ENCODE results near the gene ITGAV.

Gene ITGAV

DNA sequence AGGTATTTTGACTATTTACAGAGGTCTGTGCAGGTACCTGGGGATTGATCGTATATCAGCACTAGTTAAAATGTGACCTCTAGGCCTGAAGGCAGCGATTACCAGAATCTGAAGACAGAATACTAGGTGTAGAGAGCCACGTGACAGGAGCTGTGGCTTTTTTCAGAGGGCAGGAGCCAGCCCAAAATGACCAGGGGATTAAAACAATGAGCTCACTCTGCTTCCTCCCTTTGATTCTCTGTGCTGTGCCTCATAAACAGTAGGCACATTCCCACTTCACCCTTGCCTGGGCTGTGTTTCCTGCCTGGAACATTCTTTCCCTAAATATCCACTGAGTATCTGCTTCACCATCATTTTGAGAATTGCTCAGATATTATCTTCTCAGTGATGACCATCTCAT lies 15.2 kb downstream of the ITGAV start:
- peak overlapping the region; percentile 14 for H3K4me2 ChIP-seq (ENCODE audit: low read length)
- no peaks in the 10 kb centered on the region for H3K9me3 ChIP-seq (ENCODE audit: control insufficient read depth, low read length)
- no peak overlapping the region for H3K9ac ChIP-seq
- H3K27me3 ChIP-seq (ENCODE audit: control insufficient read depth, insufficient read depth, low read length): no peaks in the 10 kb centered on the region
- H3K4me3 ChIP-seq (ENCODE audit: low read depth, low read length): no peak overlapping the region
- H3K79me2 ChIP-seq: peaks cover 6% of the 10 kb centered on the region
- TF ChIP-seq, protein P1, sequence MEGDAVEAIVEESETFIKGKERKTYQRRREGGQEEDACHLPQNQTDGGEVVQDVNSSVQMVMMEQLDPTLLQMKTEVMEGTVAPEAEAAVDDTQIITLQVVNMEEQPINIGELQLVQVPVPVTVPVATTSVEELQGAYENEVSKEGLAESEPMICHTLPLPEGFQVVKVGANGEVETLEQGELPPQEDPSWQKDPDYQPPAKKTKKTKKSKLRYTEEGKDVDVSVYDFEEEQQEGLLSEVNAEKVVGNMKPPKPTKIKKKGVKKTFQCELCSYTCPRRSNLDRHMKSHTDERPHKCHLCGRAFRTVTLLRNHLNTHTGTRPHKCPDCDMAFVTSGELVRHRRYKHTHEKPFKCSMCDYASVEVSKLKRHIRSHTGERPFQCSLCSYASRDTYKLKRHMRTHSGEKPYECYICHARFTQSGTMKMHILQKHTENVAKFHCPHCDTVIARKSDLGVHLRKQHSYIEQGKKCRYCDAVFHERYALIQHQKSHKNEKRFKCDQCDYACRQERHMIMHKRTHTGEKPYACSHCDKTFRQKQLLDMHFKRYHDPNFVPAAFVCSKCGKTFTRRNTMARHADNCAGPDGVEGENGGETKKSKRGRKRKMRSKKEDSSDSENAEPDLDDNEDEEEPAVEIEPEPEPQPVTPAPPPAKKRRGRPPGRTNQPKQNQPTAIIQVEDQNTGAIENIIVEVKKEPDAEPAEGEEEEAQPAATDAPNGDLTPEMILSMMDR (IDR thresholded peaks at IDR 0.05): no peak
- peak overlapping the region; percentile 13 for H3K27ac ChIP-seq
- no peaks in the 10 kb centered on the region for H3K36me3 ChIP-seq (ENCODE audit: control insufficient read depth, insufficient read depth, low read length)
- H2AFZ ChIP-seq: no peak overlapping the region
- H3K4me1 ChIP-seq: peaks cover 14% of the 10 kb centered on the region

DNA sequence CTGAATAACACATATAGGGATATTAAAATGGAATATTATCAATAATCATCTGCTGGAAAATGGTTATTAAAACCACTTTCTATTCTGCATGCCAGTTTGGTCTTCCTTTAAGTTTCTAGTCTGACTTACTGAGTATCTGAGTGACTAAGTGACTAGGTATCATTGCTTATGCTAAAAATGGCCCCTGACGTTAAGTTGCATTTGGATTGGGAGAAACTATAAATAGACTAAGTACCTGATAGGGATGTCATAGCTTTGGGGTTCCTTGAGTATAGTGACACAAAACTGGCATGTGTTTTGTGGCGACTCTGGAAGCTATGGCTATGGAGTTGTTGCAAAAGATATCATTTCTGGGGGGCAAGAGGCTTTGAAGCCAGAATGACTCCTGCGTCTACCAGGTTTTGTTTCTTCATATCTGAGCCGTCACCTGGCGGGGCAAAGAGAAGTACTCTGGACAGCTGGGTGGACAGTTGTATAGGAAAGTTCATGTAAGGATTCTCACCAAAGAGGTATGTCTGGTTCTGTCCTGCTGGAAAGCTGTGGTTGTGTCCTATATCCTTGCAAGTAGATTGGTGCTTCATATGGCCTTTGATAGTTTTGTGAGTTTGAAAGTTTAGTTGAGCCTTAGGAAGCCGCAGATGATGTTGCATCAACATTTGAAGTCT lies 17.9 kb downstream of the ITGAV start:
- Histone ChIP-seq H3K4me3 (ENCODE audit: low read depth, low read length) (no peak overlapping the region), H3K4me2 (ENCODE audit: low read length) (no peak overlapping the region), H3K79me2 (peaks cover 5% of the 10 kb centered on the region), H3K36me3 (ENCODE audit: control insufficient read depth, insufficient read depth, low read length) (no peaks in the 10 kb centered on the region), H3K27me3 (ENCODE audit: control insufficient read depth, insufficient read depth, low read length) (no peaks in the 10 kb centered on the region), H3K4me1 (peaks cover 34% of the 10 kb centered on the region), H2AFZ (no peak overlapping the region), H3K9me3 (ENCODE audit: control insufficient read depth, low read length) (no peaks in the 10 kb centered on the region), H3K27ac (no peak overlapping the region), H3K9ac (no peak overlapping the region)
- TF ChIP-seq, protein P1 (IDR thresholded peaks at IDR 0.05): no peak

DNA sequence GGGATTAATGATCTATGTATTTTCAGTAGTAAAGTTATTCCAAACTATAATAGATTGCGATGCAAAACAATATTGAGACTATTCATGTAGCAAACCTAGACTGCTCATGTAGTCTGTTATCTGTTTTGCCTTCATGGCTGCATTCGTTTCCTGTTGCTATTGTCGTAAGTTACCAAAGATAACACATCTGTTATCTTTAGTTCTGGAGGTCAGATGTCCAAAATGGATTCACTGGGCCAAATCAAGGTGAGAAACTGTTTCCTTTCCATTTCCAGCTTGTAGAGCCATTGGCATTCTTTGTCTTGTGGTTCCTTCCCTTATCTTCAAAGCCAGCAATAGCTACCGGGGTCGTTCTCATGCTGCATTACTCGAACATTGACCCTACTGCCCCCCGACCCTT lies 20.9 kb downstream of the ITGAV start:
- H3K27ac ChIP-seq: peak overlapping the region; percentile 18
- peak overlapping the region; percentile 1 for H3K4me2 ChIP-seq (ENCODE audit: low read length)
- peaks cover 3% of the 10 kb centered on the region for H3K79me2 ChIP-seq
- H3K4me1 ChIP-seq: peaks cover 28% of the 10 kb centered on the region
- TF ChIP-seq, protein P1 (IDR thresholded peaks at IDR 0.05): no peak
- no peak overlapping the region for H3K9ac ChIP-seq
- H2AFZ ChIP-seq: no peak overlapping the region
- H3K27me3 ChIP-seq (ENCODE audit: control insufficient read depth, insufficient read depth, low read length): no peaks in the 10 kb centered on the region
- no peak overlapping the region for H3K4me3 ChIP-seq (ENCODE audit: low read depth, low read length)
- no peaks in the 10 kb centered on the region for H3K9me3 ChIP-seq (ENCODE audit: control insufficient read depth, low read length)
- no peaks in the 10 kb centered on the region for H3K36me3 ChIP-seq (ENCODE audit: control insufficient read depth, insufficient read depth, low read length)

DNA sequence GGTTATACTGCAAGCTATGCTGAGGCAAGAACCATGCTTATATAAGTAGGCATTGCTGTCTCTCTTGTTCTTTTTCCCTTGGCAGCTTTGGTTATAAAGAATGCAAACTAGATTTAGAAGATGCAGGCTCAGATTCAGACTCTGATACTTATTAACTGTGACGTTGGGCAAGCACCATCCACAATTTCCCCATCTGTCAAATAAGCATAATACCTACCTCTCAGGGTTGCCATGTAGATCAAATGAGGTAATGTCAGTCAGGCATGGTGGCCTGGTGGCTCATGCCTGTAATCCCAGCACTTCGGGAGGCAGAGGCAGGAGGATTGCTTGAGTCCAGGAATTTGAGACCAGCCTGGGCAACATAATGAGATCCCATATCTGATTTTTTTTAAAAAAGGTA lies 21.7 kb downstream of the ITGAV start:
- TF ChIP-seq, protein P1 (IDR thresholded peaks at IDR 0.05): no peak
- Histone ChIP-seq H3K36me3 (ENCODE audit: control insufficient read depth, insufficient read depth, low read length) (no peaks in the 10 kb centered on the region), H3K79me2 (peaks cover 3% of the 10 kb centered on the region), H3K27ac (no peak overlapping the region), H3K4me2 (ENCODE audit: low read length) (no peak overlapping the region), H3K4me1 (peaks cover 28% of the 10 kb centered on the region), H2AFZ (no peak overlapping the region), H3K9me3 (ENCODE audit: control insufficient read depth, low read length) (no peaks in the 10 kb centered on the region), H3K9ac (no peak overlapping the region), H3K27me3 (ENCODE audit: control insufficient read depth, insufficient read depth, low read length) (no peaks in the 10 kb centered on the region), H3K4me3 (ENCODE audit: low read depth, low read length) (no peak overlapping the region)

DNA sequence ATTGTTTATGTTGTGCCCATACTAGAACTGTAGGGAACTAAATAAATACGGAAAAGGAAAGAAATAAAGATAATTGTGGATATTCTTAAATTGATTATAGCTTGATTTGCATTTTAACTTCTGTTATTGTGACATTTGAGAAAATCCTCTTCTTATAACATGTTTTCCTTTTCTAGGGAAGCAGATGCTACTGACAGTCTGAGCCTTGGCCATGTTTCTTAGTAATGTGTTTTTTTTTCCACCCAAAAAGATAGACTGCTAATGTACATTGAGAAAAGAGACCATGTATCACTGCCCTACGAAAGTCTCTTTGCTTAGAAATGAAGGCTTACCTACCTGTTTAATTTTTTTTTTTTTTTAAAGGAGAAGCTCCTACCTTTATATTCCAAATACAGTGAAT lies 22.2 kb downstream of the ITGAV start:
- Histone ChIP-seq H3K36me3 (ENCODE audit: control insufficient read depth, insufficient read depth, low read length) (no peaks in the 10 kb centered on the region), H3K4me3 (ENCODE audit: low read depth, low read length) (no peak overlapping the region), H2AFZ (no peak overlapping the region), H3K9me3 (ENCODE audit: control insufficient read depth, low read length) (no peaks in the 10 kb centered on the region), H3K4me2 (ENCODE audit: low read length) (no peak overlapping the region), H3K27me3 (ENCODE audit: control insufficient read depth, insufficient read depth, low read length) (no peaks in the 10 kb centered on the region), H3K4me1 (peaks cover 28% of the 10 kb centered on the region), H3K27ac (no peak overlapping the region), H3K79me2 (peaks cover 3% of the 10 kb centered on the region), H3K9ac (no peak overlapping the region)
- TF ChIP-seq, protein P1 (IDR thresholded peaks at IDR 0.05): no peak

Measured in parathyroid adenoma (tissue), 2 donors.